Gastrocnemius medialis (tissue), 4 donors: ENCODE data around the gene NLGN2.

Source experiments
- CTCF ChIP-seq, 5 experiments: fragments of 450-650 bp in 3 of 5; fragments of 200-600 bp in 2 of 5; sonication (generic) in 2 of 5; IDR thresholded peaks in 4 of 5; conservative IDR thresholded peaks in 1 of 5; 1 replicate in 4 of 5; 2 replicates in 1 of 5; pipeline ENCODE4 v1.5.1; 2016 to 2019; ENCODE audit warnings: antibody characterized with exemption in 5 of 5, mild to moderate bottlenecking in 3 of 5, moderate library complexity in 3 of 5
- POLR2A ChIP-seq, 2 donors: fragments of 450-650 bp; IDR thresholded peaks; one replicate each; pipeline ENCODE4 v1.6.1; 2017; ENCODE audit warnings: antibody characterized with exemption in 2 of 2, mild to moderate bottlenecking in 2 of 2, moderate library complexity in 2 of 2

GRCh38 chr17:7423679-7424078 lies 16.0 kb downstream of the NLGN2 start:
- TF ChIP-seq CTCF (IDR thresholded peaks at IDR 0.05 in 4 of 5, conservative IDR thresholded peaks at IDR 0.05 in 1 of 5): no peak
- no peak for TF ChIP-seq POLR2A (IDR thresholded peaks at IDR 0.05)
